Breast epithelium (tissue), 4 donors: ENCODE data around the gene PBX3. TPM values are rescaled to one million over a fixed set of nuclear protein-coding genes. Genes with fewer than 3 reads are reported as not detected.
"Not testable (repeated sequence)": the region's sequence is repeated elsewhere in the genome, so short reads cannot be mapped to it uniquely, and the experiment has no call there.

Experiments used
- DNase-seq, 2 donors: peaks; one replicate each; pipeline ENCODE4 v3.0.0-alpha.2; 2019; ENCODE audit warnings: low spot score in 2 of 2
- H3K27ac ChIP-seq, 2 donors: fragments of 200-600 bp; sonication (generic) in 1 of 2; one replicate each; pipeline ENCODE4 v1.5.1; 2016 to 2019; ENCODE audit warnings: mild to moderate bottlenecking in 1 of 2
- H3K27me3 ChIP-seq, 2 donors: fragments of 200-600 bp; sonication (generic) in 1 of 2; one replicate each; pipeline versions ENCODE4 v1.5.1 to v1.6.0; 2017 to 2019; ENCODE audit warnings: control low read depth in 1 of 2, mild to moderate bottlenecking in 1 of 2
- H3K36me3 ChIP-seq: fragments of 200-600 bp; one replicate; pipeline ENCODE4 v1.5.1; 2019
- H3K4me1 ChIP-seq, 2 donors: fragments of 200-600 bp; sonication (generic); one replicate each; pipeline ENCODE4 v1.5.1; 2016 to 2019; ENCODE audit warnings: control low read depth in 1 of 2
- H3K4me3 ChIP-seq, 3 donors: fragments of 200-600 bp; sonication (generic); 1 replicate in 2 of 3; 2 replicates in 1 of 3; pipeline ENCODE4 v1.5.1; 2016 to 2019; ENCODE audit warnings: mild to moderate bottlenecking in 3 of 3, moderate library complexity in 2 of 3
- H3K9me3 ChIP-seq, 2 donors: fragments of 200-600 bp; sonication (generic) in 1 of 2; one replicate each; pipeline ENCODE4 v1.5.1; 2016 to 2019; ENCODE audit warnings: control low read depth in 1 of 2
- CTCF ChIP-seq, 3 donors: fragments of 450-650 bp; IDR thresholded peaks; one replicate each; pipeline ENCODE4 v1.5.1; 2016 to 2017; ENCODE audit warnings: antibody characterized with exemption in 3 of 3, mild to moderate bottlenecking in 3 of 3, moderate library complexity in 3 of 3
- POLR2A ChIP-seq: fragments of 450-650 bp; IDR thresholded peaks from one replicate; pipeline ENCODE4 v1.6.1; 2016; ENCODE audit warnings: antibody characterized with exemption, mild to moderate bottlenecking, moderate library complexity
- POLR2AphosphoS5 ChIP-seq, 3 donors: sonication (generic); formaldehyde crosslinking; IDR thresholded peaks; one replicate each; pipeline ENCODE4 v1.6.1; 2017; ENCODE audit warnings: antibody characterized with exemption in 3 of 3
- intact Hi-C: fragments of 100-400 bp; cut with DNase I; formaldehyde crosslinking; loops from one replicate; pipeline ENCODE4 v1.15.1; 2023; ENCODE audit warnings: low total_unique reads
- total RNA-seq, 3 donors: library from RNA; depleted of rRNA; stranded (reverse); fragments of >200 nt; gene quantifications; one replicate each; pipeline ENCODE4 v1.1.0, GENCODE V29; 2016

Gene PBX3
- total RNA-seq, 3 donors from 2014 or later: 29.5 to 31.2 (median 29.8) TPM

DNA sequence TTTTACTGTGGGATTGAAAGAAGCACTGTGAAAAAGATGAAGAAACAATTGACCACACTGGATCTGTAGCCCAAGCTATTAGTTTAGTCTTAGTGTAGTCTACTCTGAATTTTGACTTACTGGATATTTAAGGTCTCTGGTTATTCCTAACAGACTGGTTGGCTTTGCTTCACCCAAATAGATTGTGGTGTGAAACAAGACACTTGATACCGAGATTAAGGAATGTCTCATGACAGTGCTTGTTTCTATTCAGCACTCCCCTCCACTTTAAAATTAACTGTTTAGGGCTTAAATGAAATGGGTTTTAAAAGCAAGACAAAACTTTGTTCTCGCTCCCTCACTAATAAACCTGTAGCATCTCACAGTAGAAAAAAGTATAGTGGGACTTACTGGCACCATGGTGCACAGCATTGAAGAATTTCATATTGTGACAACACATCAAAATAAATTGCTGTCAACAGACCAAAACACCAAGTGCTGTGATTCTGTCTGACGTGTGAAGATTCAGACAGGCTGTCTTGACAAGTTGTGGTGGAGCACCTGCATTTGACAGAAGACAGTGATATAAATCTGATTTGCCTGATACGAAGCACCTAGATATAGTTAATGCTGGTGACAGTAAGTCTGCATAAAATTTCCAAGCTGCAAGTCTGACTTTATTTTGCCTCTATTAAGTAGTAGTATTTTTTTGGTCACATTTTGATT is 73.1 kb downstream of the PBX3 start:
- Histone ChIP-seq H3K27ac (no peak overlapping the region), H3K27me3 (no peaks in the 10 kb centered on the region), H3K36me3 (no peaks in the 10 kb centered on the region), H3K4me1 (no peaks in the 10 kb centered on the region), H3K4me3 (no peak overlapping the region), H3K9me3 (no peaks in the 10 kb centered on the region)
- DNase-seq: no peak
- intact Hi-C loops: no loop called here
- TF ChIP-seq POLR2AphosphoS5 (IDR thresholded peaks at IDR 0.05): no peak
- TF ChIP-seq CTCF (IDR thresholded peaks at IDR 0.05): no peak
- no peak for TF ChIP-seq POLR2A

- intact Hi-C loops: no loop called here
- no peaks in the 10 kb centered on the region for H3K36me3 ChIP-seq
- H3K4me1 ChIP-seq: no peaks in the 10 kb centered on the region
- H3K9me3 ChIP-seq: no peaks in the 10 kb centered on the region
- no peak for DNase-seq
- no peak overlapping the region for H3K4me3 ChIP-seq
- H3K27me3 ChIP-seq: no peaks in the 10 kb centered on the region
- H3K27ac ChIP-seq: no peak overlapping the region
- TF ChIP-seq POLR2A (no peak), CTCF (IDR thresholded peaks at IDR 0.05) (no peak), POLR2AphosphoS5 (IDR thresholded peaks at IDR 0.05) (no peak)
Measured at GRCh38 chr9:125821078-125821477, 73.9 kb downstream of the PBX3 start.

DNA sequence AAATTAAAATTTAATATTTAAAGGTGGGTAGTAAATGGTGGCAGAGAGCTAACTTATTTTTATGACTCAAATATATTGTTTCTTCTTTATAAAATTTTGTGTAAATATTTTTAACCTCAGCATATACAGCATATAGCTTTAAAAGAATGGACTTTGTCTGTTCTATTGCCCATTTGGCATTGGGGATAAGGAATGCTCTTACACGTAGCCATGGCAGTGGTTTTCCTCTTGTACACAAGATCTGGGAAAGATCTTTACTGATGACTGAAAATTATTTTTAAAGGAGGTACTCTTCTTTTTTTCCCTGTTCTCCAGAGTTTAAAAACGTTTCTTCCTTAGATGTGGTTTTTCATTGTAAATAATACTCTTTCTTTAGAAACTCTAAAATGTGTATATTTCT is 75.0 kb downstream of the PBX3 start:
- intact Hi-C loops: no loop called here
- H3K4me3 ChIP-seq: no peak overlapping the region
- TF ChIP-seq CTCF (IDR thresholded peaks at IDR 0.05) (no peak), POLR2AphosphoS5 (IDR thresholded peaks at IDR 0.05) (no peak), POLR2A (no peak)
- no peaks in the 10 kb centered on the region for H3K27me3 ChIP-seq
- no peaks in the 10 kb centered on the region for H3K9me3 ChIP-seq
- no peaks in the 10 kb centered on the region for H3K36me3 ChIP-seq
- no peak for DNase-seq
- H3K27ac ChIP-seq: no peak overlapping the region
- H3K4me1 ChIP-seq: no peaks in the 10 kb centered on the region

DNA sequence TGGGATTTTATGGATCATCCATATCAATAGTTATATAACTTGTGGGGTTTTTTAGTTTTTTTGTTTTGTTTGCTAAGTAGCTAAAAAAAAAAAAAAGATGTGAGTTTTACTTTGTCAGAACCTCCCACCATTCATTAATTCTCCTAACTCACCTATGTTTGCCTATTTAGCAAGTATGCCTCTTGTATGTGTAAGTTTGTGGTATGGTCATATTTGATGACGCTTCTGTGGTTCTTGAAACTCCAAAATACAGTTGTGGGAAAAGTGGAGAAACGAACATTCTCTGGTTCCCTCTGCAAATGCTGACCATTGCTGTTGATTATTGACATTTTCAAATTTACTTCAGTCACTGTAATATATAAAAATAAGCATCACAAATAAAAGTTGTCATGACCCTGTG is 75.7 kb downstream of the PBX3 start:
- Histone ChIP-seq H3K27ac (no peak overlapping the region), H3K4me3 (no peak overlapping the region), H3K27me3 (no peaks in the 10 kb centered on the region), H3K36me3 (no peaks in the 10 kb centered on the region), H3K4me1 (no peaks in the 10 kb centered on the region), H3K9me3 (no peaks in the 10 kb centered on the region)
- TF ChIP-seq POLR2A (no peak), CTCF (IDR thresholded peaks at IDR 0.05) (no peak), POLR2AphosphoS5 (IDR thresholded peaks at IDR 0.05) (no peak)
- DNase-seq: no peak
- intact Hi-C loops: no loop called here

DNA sequence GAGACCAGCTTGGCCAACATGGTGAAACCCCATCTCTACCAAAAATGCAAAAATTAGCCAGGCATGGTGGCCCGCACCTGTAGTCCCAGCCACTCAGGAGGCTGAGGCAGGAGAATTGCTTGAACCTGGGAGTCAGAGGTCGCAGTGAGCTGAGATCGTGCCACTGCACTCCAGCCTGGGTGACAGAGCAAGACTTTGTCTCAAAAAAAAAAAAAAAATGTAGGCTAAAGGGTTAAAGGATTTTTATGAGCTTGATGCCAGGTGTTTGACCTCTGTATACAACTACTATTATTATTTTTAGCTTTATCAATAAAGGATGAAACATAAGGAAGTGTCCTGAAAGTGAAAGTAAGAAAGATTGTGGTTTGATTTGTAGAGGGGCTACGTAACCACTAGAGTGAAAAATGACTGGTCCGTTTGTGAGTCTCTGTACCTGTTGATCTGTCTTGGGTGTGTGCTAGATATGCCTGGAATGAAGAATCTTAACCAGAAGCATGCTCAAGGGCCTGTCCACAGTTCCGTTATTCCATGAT is 76.8 kb downstream of the PBX3 start:
- H3K27me3 ChIP-seq, H3K27ac ChIP-seq, H3K36me3 ChIP-seq, H3K4me1 ChIP-seq, H3K9me3 ChIP-seq, DNase-seq, H3K4me3 ChIP-seq, intact Hi-C loops: not testable (repeated sequence)
